Adrenal gland (tissue), 12 donors: Measurements from ENCODE around the gene SPOUT1. TPM values are rescaled to one million over a fixed set of nuclear protein-coding genes. Genes with fewer than 3 reads are reported as not detected.

Experiments
- DNase-seq, 7 donors: peaks; one replicate each; pipeline ENCODE4 v3.0.0-alpha.2; 2019 to 2020
- H3K27ac ChIP-seq, 5 donors: fragments of 200-600 bp; sonication (generic) in 4 of 5; 1 replicate in 3 of 5; 2 replicates in 2 of 5; pipeline versions ENCODE4 v1.5.1 to v1.8.0; 2016 to 2020; ENCODE audit warnings: mild to moderate bottlenecking in 1 of 5
- H3K27me3 ChIP-seq: fragments of 200-600 bp; 2 replicates; pipeline ENCODE4 v1.8.0; 2021
- H3K36me3 ChIP-seq, 2 donors: fragments of 200-600 bp; replicated peaks in 1 of 2; 1 replicate in 1 of 2; 2 replicates in 1 of 2; pipeline versions ENCODE4 v1.5.1 to v1.8.0; 2018 to 2022
- H3K4me1 ChIP-seq, 2 donors: fragments of 200-600 bp; replicated peaks in 1 of 2; 1 replicate in 1 of 2; 2 replicates in 1 of 2; pipeline versions ENCODE4 v1.5.1 to v1.8.0; 2018 to 2021
- H3K4me3 ChIP-seq, 4 donors: fragments of 200-600 bp; sonication (generic) in 3 of 4; one replicate each; pipeline ENCODE4 v1.5.1; 2016 to 2018
- H3K9me3 ChIP-seq, 3 donors: fragments of 200-600 bp; sonication (generic) in 1 of 3; replicated peaks in 1 of 3; 1 replicate in 2 of 3; 2 replicates in 1 of 3; pipeline versions ENCODE4 v1.5.1 to v1.8.0; 2016 to 2021
- POLR2A ChIP-seq, 2 donors: fragments of 450-650 bp; IDR thresholded peaks; one replicate each; pipeline ENCODE4 v1.6.1; 2017; ENCODE audit warnings: antibody characterized with exemption in 2 of 2, mild to moderate bottlenecking in 2 of 2, moderate library complexity in 1 of 2
- WGBS, 4 donors: extraction: QIAGEN DNeasy Blood & Tissue Kit in 2 of 4; methylation state at CpG; one replicate each; pipeline versions ENCODE4 v1.1.5 to v1.1.7; 2013 to 2017; 5-methylcytosine and 5-hydroxymethylcytosine counted together
- intact Hi-C, 2 donors: fragments of 100-400 bp; cut with DNase I; formaldehyde crosslinking; loops; one replicate each; pipeline versions ENCODE4 v1.14.1 to v1.15.0; 2022 to 2023
- polyA plus RNA-seq, 3 donors: library from polyadenylated mRNA; stranded (reverse); fragments of 200-250 nt in 2 of 3; fragments of 350-450 nt in 1 of 3; fragmentation: Illumina TruSeq in 1 of 3; extraction: RNeasy Lipid Tissue Mini Kit (QIAGEN cat#74804) in 1 of 3; gene quantifications; one replicate each; pipeline ENCODE4 v1.2.3, GENCODE V29; 2013 to 2014
- total RNA-seq, 9 donors: library from RNA; depleted of rRNA in 4 of 9; stranded (reverse); fragments of >200 nt in 4 of 9; fragments of 120-200 nt in 1 of 9; fragmentation: NEBNext Ultra II Directional in 1 of 9; extraction: Animal tissue kit (Norgen Biotek cat#: 25700) in 1 of 9; gene quantifications; one replicate each; pipeline versions ENCODE4 v1.1.0 to v1.2.4, GENCODE V29; 2013 to 2023
- TF ChIP-seq, protein P1 (sequence below), 6 experiments: fragments of 450-650 bp in 4 of 6; fragments of 200-600 bp in 2 of 6; sonication (generic) in 1 of 6; IDR thresholded peaks; 1 replicate in 5 of 6; 2 replicates in 1 of 6; pipeline versions ENCODE4 v1.5.1 to v1.8.0; 2016 to 2021; ENCODE audit warnings: antibody characterized with exemption in 6 of 6, mild to moderate bottlenecking in 2 of 6, moderate library complexity in 1 of 6
- donor health status: healthy with polysubstance abuse.
- donor health status: Bipolar disorder and iron deficiency.
- donor health status: DM: yes; HTN: yes; CAD: no.
- donor health status: DM: no; HTN: no; CAD: no.
- donor health status: DM: no; HTN: no; CAD: no.
- donor health status: DM: yes; HTN: yes; CAD: no.

The SPOUT1 gene
- total and polyA plus RNA-seq, 12 donors = 18.5 to 56.3 (median 39.4) TPM

DNA sequence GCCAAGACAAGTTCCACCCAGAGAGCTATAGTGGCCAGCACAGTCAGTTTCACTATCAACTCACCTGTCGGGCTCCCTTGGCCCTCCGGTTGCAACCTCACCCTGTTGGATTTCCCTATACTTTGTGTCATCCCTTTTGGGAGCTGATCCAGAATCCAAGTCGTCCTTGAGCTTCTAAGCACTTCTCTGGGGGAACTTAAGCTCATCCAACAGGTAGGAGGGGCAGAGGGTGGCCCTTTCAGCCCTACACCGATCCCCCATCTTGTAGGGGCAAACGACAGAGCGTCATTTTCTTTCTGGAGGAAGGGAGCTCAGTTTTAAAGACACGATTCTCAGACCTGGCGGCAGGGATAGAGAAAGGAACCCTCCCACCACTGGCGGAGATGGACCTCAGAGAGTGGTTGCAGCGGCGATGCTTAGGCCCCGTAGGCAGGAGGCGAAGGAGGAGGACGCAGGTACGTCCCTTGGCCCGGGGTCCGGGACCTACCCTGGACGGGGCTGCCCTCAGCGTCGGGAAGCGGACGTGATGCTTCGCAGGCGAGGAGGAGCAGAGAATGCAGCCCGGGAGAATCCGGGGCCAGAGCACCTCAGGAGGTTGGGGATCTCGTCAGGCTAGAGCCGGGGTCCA is 58.4 kb downstream of the SPOUT1 start:
- peaks cover 10 to 28% of the 10 kb centered on the region in 2 donors for H3K4me1 ChIP-seq
- no peaks in the 10 kb centered on the region for H3K27me3 ChIP-seq
- 1 to 4% (median 1%) methylated on average over 9 to 28 of the region's 28 CpGs for WGBS, 4 donors
- peak overlapping the region; percentile 25 to 83 (median 75) for H3K4me3 ChIP-seq
- intact Hi-C loops = no loop called here
- no peaks in the 10 kb centered on the region for H3K9me3 ChIP-seq
- peak in 6 of 7 donors; percentile 36 to 58 (median 40) for DNase-seq
- peak overlapping the region; percentile 74 to 96 (median 88) for H3K27ac ChIP-seq
- H3K36me3 ChIP-seq = no peaks in the 10 kb centered on the region
- TF ChIP-seq, protein P1, sequence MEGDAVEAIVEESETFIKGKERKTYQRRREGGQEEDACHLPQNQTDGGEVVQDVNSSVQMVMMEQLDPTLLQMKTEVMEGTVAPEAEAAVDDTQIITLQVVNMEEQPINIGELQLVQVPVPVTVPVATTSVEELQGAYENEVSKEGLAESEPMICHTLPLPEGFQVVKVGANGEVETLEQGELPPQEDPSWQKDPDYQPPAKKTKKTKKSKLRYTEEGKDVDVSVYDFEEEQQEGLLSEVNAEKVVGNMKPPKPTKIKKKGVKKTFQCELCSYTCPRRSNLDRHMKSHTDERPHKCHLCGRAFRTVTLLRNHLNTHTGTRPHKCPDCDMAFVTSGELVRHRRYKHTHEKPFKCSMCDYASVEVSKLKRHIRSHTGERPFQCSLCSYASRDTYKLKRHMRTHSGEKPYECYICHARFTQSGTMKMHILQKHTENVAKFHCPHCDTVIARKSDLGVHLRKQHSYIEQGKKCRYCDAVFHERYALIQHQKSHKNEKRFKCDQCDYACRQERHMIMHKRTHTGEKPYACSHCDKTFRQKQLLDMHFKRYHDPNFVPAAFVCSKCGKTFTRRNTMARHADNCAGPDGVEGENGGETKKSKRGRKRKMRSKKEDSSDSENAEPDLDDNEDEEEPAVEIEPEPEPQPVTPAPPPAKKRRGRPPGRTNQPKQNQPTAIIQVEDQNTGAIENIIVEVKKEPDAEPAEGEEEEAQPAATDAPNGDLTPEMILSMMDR (IDR thresholded peaks at IDR 0.05) = no peak
- TF ChIP-seq POLR2A (IDR thresholded peaks at IDR 0.05) = no peak

DNA sequence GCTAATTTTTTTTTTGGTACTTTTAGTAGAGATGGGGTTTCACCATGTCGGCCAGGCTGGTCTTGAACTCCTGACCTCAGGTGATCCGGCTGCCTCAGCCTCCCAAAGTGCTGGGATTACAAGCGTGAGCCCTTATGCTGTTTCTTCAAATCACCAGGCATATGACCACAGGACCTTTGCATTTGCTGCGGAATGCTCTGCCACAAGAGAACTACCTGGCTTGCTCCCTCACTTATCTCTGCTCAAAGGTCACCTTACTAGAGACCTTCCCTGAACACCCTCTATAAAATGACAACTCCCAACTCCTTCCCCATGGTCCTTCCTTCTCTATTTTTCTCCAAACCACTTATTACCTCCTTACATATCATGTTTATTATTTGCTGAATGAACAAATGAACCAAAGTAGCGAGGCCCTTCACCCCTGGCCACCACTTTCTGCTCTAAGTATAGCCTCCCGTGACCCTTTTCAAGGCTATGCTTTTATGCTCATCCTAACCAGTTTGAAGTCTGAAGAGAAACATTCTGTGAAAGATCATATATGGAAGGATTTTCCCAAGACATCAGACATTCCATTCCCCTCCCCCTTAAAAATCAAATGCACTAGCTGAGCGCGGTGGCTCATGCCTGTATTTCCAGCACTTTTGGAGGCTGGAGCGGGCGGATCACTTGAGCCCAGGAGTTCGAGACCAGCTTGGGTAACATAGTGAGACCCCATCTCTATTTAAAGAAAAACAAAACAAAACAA is 59.1 kb downstream of the SPOUT1 start:
- Histone ChIP-seq H3K36me3 (no peaks in the 10 kb centered on the region), H3K27me3 (no peaks in the 10 kb centered on the region), H3K4me1 (peaks cover 10 to 28% of the 10 kb centered on the region in 2 donors), H3K9me3 (no peaks in the 10 kb centered on the region), H3K27ac (peak overlapping the region in 4 of 5 donors; percentile 74 to 96 (median 88)), H3K4me3 (peak overlapping the region in 1 of 4 donors; percentile 76)
- no peak for TF ChIP-seq POLR2A (IDR thresholded peaks at IDR 0.05)
- TF ChIP-seq, protein P1 (IDR thresholded peaks at IDR 0.05) = no peak
- 57 to 65% (median 61%) methylated on average over 11 of the region's 11 CpGs for WGBS, 4 donors
- intact Hi-C loops = no loop called here
- no peak for DNase-seq

Other genes with a start within 250 kb of the SPOUT1 start
- gene DYNC2I2, start 172.9 kb downstream of the SPOUT1 start, total RNA-seq = 100 to 1,000 TPM in 2 of 9 donors, 10 to 100 TPM in 7; 20.4 to 192 (median 77.9) TPM
- 100 to 1,000 TPM in 1 of 3 donors, 10 to 100 TPM in 1, 1 to 10 TPM in 1; 7.5 to 119 (median 91.6) TPM for gene DYNC2I2, start 172.9 kb downstream of the SPOUT1 start, polyA plus RNA-seq
- gene SET, start 140.6 kb downstream of the SPOUT1 start, total RNA-seq = 100 to 1,000 TPM; 122 to 327 (median 191) TPM
- 100 to 1,000 TPM in 2 of 3 donors, 10 to 100 TPM in 1; 62.1 to 352 (median 105) TPM for gene SET, start 140.6 kb downstream of the SPOUT1 start, polyA plus RNA-seq
- gene PKN3, start 127.3 kb downstream of the SPOUT1 start, total RNA-seq = 1 to 10 TPM; 1.1 to 6.3 (median 3.6) TPM
- gene PKN3, start 127.3 kb downstream of the SPOUT1 start, polyA plus RNA-seq = 1 to 10 TPM in 2 of 3 donors, under 1 TPM in 1; 0.90 to 8.6 (median 8.1) TPM
- 10 to 100 TPM; 15.5 to 97.4 (median 28.7) TPM for gene ZDHHC12, start 105.7 kb downstream of the SPOUT1 start, total RNA-seq
- 10 to 100 TPM in 2 of 3 donors, 1 to 10 TPM in 1; 1.6 to 64.8 (median 33.1) TPM for gene ZDHHC12, start 105.7 kb downstream of the SPOUT1 start, polyA plus RNA-seq
- gene ZER1, start 57.9 kb downstream of the SPOUT1 start, total RNA-seq = 100 to 1,000 TPM in 1 of 9 donors, 10 to 100 TPM in 8; 19.1 to 131 (median 66.0) TPM
- 10 to 100 TPM; 17.0 to 51.1 (median 41.7) TPM for gene ZER1, start 57.9 kb downstream of the SPOUT1 start, polyA plus RNA-seq
- 10 to 100 TPM; 15.9 to 72.7 (median 31.7) TPM for gene TBC1D13, start 42.5 kb downstream of the SPOUT1 start, total RNA-seq
- gene TBC1D13, start 42.5 kb downstream of the SPOUT1 start, polyA plus RNA-seq = 10 to 100 TPM; 21.2 to 27.1 (median 27.0) TPM
- gene ENDOG, start 11.3 kb downstream of the SPOUT1 start, total RNA-seq = 100 to 1,000 TPM in 1 of 9 donors, 10 to 100 TPM in 8; 15.9 to 113 (median 32.2) TPM
- 10 to 100 TPM in 2 of 3 donors, 1 to 10 TPM in 1; 4.9 to 39.8 (median 19.1) TPM for gene ENDOG, start 11.3 kb downstream of the SPOUT1 start, polyA plus RNA-seq
- gene KYAT1, start 52.2 kb upstream of the SPOUT1 start, total RNA-seq = 10 to 100 TPM in 1 of 9 donors, 1 to 10 TPM in 8; 3.5 to 10.3 (median 7.7) TPM
- gene KYAT1, start 52.2 kb upstream of the SPOUT1 start, polyA plus RNA-seq = 1 to 10 TPM; 3.5 to 9.6 (median 5.8) TPM
- 10 to 100 TPM; 10.3 to 88.3 (median 41.0) TPM for gene LRRC8A, start 52.3 kb upstream of the SPOUT1 start, total RNA-seq
- 10 to 100 TPM in 2 of 3 donors, 1 to 10 TPM in 1; 9.0 to 15.7 (median 13.0) TPM for gene LRRC8A, start 52.3 kb upstream of the SPOUT1 start, polyA plus RNA-seq
- 10 to 100 TPM in 8 of 9 donors, 1 to 10 TPM in 1; 9.8 to 56.5 (median 28.1) TPM for gene PHYHD1, start 91.2 kb upstream of the SPOUT1 start, total RNA-seq
- gene PHYHD1, start 91.2 kb upstream of the SPOUT1 start, polyA plus RNA-seq = 10 to 100 TPM in 2 of 3 donors, 1 to 10 TPM in 1; 9.1 to 86.6 (median 64.9) TPM
- 10 to 100 TPM; 19.6 to 42.3 (median 31.2) TPM for gene DOLK, start 117.8 kb upstream of the SPOUT1 start, total RNA-seq
- 10 to 100 TPM in 2 of 3 donors, 1 to 10 TPM in 1; 4.6 to 25.3 (median 10.3) TPM for gene DOLK, start 117.8 kb upstream of the SPOUT1 start, polyA plus RNA-seq
- gene NUP188, start 117.9 kb upstream of the SPOUT1 start, total RNA-seq = 100 to 1,000 TPM in 1 of 9 donors, 10 to 100 TPM in 8; 20.2 to 122 (median 40.4) TPM
- gene NUP188, start 117.9 kb upstream of the SPOUT1 start, polyA plus RNA-seq = 10 to 100 TPM; 26.4 to 32.0 (median 26.4) TPM
- gene SH3GLB2, start 198.5 kb upstream of the SPOUT1 start, total RNA-seq = 100 to 1,000 TPM in 4 of 9 donors, 10 to 100 TPM in 5; 50.3 to 153 (median 96.8) TPM
- gene SH3GLB2, start 198.5 kb upstream of the SPOUT1 start, polyA plus RNA-seq = 100 to 1,000 TPM in 2 of 3 donors, 10 to 100 TPM in 1; 26.1 to 301 (median 214) TPM
- gene MIGA2, start 206.8 kb upstream of the SPOUT1 start, total RNA-seq = 10 to 100 TPM; 33.7 to 74.6 (median 43.5) TPM
- 10 to 100 TPM in 2 of 3 donors, 1 to 10 TPM in 1; 8.9 to 58.8 (median 43.9) TPM for gene MIGA2, start 206.8 kb upstream of the SPOUT1 start, polyA plus RNA-seq